KMS-11 (cell line): ENCODE results near the gene RYR1.

Experiments used
- H2AFZ ChIP-seq: fragments of 200-600 bp; sonication (generic); 2 replicates; pipeline ENCODE4 v1.6.1; 2016; ENCODE audit warnings: antibody characterized with exemption, mixed run types, low read depth
- H3K27ac ChIP-seq: fragments of 200-600 bp; sonication (generic); 2 replicates; pipeline ENCODE4 v1.6.1; 2016; ENCODE audit warnings: mild to moderate bottlenecking, mixed run types
- H3K27me3 ChIP-seq: fragments of 200-600 bp; sonication (generic); 2 replicates; pipeline ENCODE4 v1.6.1; 2017; ENCODE audit warnings: mild to moderate bottlenecking, low read depth, mixed run types, moderate library complexity; ENCODE audit not compliant: insufficient read depth
- H3K36me3 ChIP-seq: fragments of 200-600 bp; sonication (generic); 2 replicates; pipeline ENCODE4 v1.6.1; 2017; ENCODE audit warnings: mild to moderate bottlenecking, mixed run types; ENCODE audit not compliant: insufficient read depth
- H3K4me1 ChIP-seq: fragments of 200-600 bp; sonication (generic); 2 replicates; pipeline ENCODE4 v1.6.1; 2016; ENCODE audit warnings: mild to moderate bottlenecking, low read depth, mixed run types; ENCODE audit not compliant: poor library complexity, severe bottlenecking
- H3K4me2 ChIP-seq: fragments of 200-600 bp; sonication (generic); 2 replicates; pipeline ENCODE4 v1.7.0; 2016; ENCODE audit warnings: mild to moderate bottlenecking, mixed run types
- H3K4me3 ChIP-seq: fragments of 200-600 bp; sonication (generic); IDR thresholded peaks from 2 replicates; pipeline ENCODE4 v1.6.1; 2017; ENCODE audit warnings: low read depth, low read length, mixed read lengths; ENCODE audit not compliant: insufficient read depth
- H3K79me2 ChIP-seq: fragments of 200-600 bp; sonication (generic); 2 replicates; pipeline ENCODE4 v1.6.1; 2016; ENCODE audit warnings: low read depth, mixed run types; ENCODE audit not compliant: insufficient read depth
- H3K9ac ChIP-seq: fragments of 200-600 bp; sonication (generic); 2 replicates; pipeline ENCODE4 v1.6.1; 2016; ENCODE audit warnings: mild to moderate bottlenecking, mixed run types
- H4K20me1 ChIP-seq: fragments of 200-600 bp; sonication (generic); 2 replicates; pipeline ENCODE4 v1.6.1; 2016; ENCODE audit warnings: mild to moderate bottlenecking, mixed run types; ENCODE audit not compliant: insufficient read depth
- CTCF ChIP-seq: fragments of 200-600 bp; sonication (generic); conservative IDR thresholded peaks from 2 replicates; pipeline ENCODE4 v1.6.1; 2017; ENCODE audit warnings: low read depth, mild to moderate bottlenecking, antibody characterized with exemption, low read length, moderate library complexity, mixed read lengths

RYR1 gene

GRCh38 chr19:38392707-38393308, 40.7 kb upstream of the RYR1 start:
- H4K20me1 ChIP-seq, result no peaks in the 10 kb centered on the region
- H3K27me3 ChIP-seq, result peaks cover 87% of the 10 kb centered on the region
- H3K36me3 ChIP-seq, result no peaks in the 10 kb centered on the region

GRCh38 chr19:38394488-38394887, 39.0 kb upstream of the RYR1 start:
- H3K27me3 ChIP-seq, result peaks cover 88% of the 10 kb centered on the region
- H2AFZ ChIP-seq, result no peak overlapping the region
- no peak overlapping the region for H3K27ac ChIP-seq
- H3K4me3 ChIP-seq, result no peak overlapping the region
- TF ChIP-seq CTCF, result no peak
- H3K4me2 ChIP-seq, result no peak overlapping the region
- no peaks in the 10 kb centered on the region for H3K36me3 ChIP-seq
- no peaks in the 10 kb centered on the region for H3K4me1 ChIP-seq
- no peaks in the 10 kb centered on the region for H3K79me2 ChIP-seq
- H4K20me1 ChIP-seq, result no peaks in the 10 kb centered on the region
- H3K9ac ChIP-seq, result no peak overlapping the region

More at GRCh38 chr19:38392707-38393308, 40.7 kb upstream of the RYR1 start:
- H3K4me3 ChIP-seq, result no peak overlapping the region
- H2AFZ ChIP-seq, result no peak overlapping the region
- H3K27ac ChIP-seq, result no peak overlapping the region
- no peaks in the 10 kb centered on the region for H3K79me2 ChIP-seq
- H3K4me1 ChIP-seq, result peaks cover 3% of the 10 kb centered on the region
- TF ChIP-seq CTCF, result no peak
- no peak overlapping the region for H3K4me2 ChIP-seq
- no peak overlapping the region for H3K9ac ChIP-seq

GRCh38 chr19:38395381-38396114, 37.9 kb upstream of the RYR1 start:
- Histone ChIP-seq H2AFZ (no peak overlapping the region), H3K4me1 (no peaks in the 10 kb centered on the region), H3K4me3 (no peak overlapping the region), H3K9ac (no peak overlapping the region), H4K20me1 (no peaks in the 10 kb centered on the region), H3K36me3 (no peaks in the 10 kb centered on the region), H3K27me3 (peaks cover 89% of the 10 kb centered on the region), H3K4me2 (no peak overlapping the region), H3K79me2 (no peaks in the 10 kb centered on the region), H3K27ac (no peak overlapping the region)
- TF ChIP-seq CTCF, result no peak

- Histone ChIP-seq H2AFZ (no peak overlapping the region), H3K9ac (no peak overlapping the region), H3K27me3 (peaks cover 55% of the 10 kb centered on the region), H3K36me3 (no peaks in the 10 kb centered on the region), H3K27ac (no peak overlapping the region), H3K4me3 (no peak overlapping the region), H3K4me2 (no peak overlapping the region), H4K20me1 (no peaks in the 10 kb centered on the region), H3K4me1 (no peaks in the 10 kb centered on the region), H3K79me2 (no peaks in the 10 kb centered on the region)
- TF ChIP-seq CTCF, result no peak
Observed at GRCh38 chr19:38399081-38399480, 34.4 kb upstream of the RYR1 start.
